Myocyte (in vitro differentiated cells): ENCODE measurements around the gene CCL23. TPM values are rescaled to one million over a fixed set of nuclear protein-coding genes. Genes with fewer than 3 reads are reported as not detected.
"Not testable (repeated sequence)": the region's sequence is repeated elsewhere in the genome, so short reads cannot be mapped to it uniquely, and the experiment has no call there.

ENCODE experiments used
- DNase-seq: peaks from one replicate; pipeline ENCODE4 v3.0.0-alpha.2; 2012; ENCODE audit warnings: low read depth
- total RNA-seq: library from RNA; depleted of rRNA; stranded (reverse); fragments of >200 nt; gene quantifications from 2 replicates; pipeline ENCODE4 v1.2.3, GENCODE V29; 2014

Gene CCL23
- total RNA-seq, 1 donor from 2014 or later, result not detected

DNA sequence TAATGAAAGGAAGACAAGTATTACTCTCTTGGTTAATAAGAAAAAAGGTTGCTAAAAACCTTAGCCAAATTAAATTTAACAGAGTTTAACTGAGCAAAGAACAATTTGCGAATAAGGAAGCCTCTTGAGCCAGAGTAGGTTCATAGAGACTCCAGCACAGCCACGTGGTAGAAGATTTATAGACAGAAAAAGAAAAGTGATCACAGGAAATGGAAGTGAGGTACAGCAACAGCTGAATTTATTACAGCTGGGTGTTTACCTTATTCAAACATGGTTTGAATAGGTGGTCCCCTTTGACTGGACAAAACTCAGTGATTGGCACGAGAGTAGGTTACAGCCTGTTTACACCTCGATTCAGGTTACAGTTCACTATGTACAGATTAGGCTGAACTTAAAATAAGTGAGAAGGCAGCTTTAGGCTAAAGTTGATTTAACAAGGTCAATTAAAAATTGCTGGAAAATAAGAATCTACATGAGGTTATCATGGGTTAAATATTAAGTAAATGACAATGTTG, 13.1 kb downstream of the CCL23 start:
- peak; percentile 1 for DNase-seq

DNA sequence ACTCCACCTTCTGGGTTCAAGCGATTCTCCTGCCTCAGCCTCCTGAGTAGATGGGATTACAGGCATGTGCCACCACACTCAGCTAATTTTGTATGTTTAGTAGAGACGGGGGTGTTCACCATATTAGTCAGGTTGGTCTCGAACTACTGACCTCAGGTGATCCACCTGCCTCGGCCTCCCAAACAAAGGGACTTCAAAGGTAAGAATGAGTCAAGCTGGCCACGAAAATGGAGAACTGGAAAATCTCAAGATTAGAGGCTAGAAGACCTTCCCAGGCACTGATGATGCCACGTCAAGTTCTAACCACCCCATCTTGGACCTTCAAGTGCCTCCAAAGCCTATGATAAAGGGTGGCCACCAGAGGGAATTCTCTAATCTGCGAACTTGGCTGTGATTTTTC, 15.1 kb downstream of the CCL23 start:
- DNase-seq, result no peak

DNA sequence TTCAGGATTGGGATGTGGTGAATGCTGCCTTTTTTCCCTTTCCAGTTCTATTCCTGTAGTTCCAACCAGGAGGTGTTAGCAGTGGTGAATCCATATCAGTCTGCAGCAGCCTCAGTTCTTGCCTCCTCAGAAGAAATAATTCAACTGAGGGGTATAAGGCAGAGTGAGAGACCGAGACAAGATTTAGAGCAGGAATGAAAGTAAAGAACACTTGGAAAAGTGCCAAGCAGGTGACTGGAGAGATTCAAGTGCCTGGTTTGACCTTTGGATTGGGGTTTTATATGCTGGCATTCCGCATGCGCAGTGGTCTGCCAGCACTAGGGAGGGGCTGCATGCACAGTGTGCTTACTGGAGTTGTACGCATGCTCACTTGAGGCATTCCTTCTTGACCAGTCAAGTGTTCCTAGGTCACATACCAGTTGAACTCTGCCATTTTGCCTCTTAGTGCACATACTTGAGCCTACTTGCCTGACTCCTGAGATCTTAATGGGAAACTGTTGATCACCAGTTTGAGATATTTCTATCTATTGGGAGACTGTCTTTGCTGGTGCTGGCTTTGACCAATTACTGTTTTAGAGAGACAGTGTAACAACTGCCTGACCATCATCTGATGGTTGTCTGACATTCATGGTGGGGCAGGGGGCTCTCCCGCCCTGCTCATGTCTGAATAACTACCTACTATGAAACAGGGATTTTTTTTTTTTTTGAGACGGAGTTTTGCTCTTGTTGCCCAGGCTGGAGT, 15.7 kb downstream of the CCL23 start:
- no peak for DNase-seq

DNA sequence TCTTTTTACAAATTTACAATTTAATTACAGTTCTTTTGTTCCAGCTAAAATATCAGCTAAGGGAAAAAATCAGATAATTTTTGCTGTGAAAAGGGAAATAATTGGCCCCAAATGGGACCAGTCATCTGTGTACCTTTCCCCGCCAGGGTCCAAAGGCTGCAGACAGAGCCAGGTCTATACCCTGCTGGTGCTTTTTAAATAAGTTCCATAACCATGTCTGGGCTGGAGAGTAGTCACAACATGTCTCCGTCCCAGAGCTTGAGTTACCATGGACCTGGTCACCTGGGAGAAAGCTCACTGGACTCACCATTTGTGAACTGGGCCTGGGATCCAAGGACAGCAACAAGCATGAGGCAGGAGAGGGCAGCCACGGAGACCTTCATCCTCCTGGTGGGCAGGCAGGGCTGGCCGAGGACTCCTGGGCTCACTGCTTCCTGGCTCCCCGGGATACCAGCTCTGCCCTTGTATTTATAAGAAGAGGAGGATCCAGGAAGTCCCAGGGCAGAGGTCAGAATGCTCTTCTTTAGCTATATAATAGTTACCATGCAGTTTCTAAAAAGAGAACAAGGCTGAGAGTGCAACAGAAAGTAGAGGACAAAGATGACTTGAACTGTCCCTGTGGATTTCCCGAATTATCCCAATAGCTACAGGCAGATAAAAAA, 16.5 kb downstream of the CCL23 start, which contains the start of gene CCL15:
TSS of gene CCL15 (minus strand) at position 444 of the 662 bp plus-strand sequence. CDS start at position 383, 61 bp downstream.
- no peak for DNase-seq

DNA sequence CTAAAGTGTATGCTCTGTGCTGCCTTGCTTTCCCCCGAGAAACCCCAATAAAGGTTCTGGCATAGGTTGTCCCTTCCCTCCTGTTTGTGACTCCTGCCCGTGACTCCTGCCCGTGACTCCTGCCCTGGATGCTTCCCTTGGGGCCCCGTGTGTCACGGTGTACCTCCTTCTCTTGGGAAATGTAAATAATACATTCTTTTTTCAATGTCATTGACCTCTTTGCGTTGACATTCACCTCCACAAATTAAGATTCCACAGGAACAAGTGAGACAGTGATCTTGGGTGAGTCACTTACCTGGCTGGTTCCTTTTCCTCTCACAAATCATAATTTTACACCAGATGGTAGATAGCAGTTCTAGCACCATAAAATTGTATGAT, 17.1 kb downstream of the CCL23 start:
- no peak for DNase-seq

DNA sequence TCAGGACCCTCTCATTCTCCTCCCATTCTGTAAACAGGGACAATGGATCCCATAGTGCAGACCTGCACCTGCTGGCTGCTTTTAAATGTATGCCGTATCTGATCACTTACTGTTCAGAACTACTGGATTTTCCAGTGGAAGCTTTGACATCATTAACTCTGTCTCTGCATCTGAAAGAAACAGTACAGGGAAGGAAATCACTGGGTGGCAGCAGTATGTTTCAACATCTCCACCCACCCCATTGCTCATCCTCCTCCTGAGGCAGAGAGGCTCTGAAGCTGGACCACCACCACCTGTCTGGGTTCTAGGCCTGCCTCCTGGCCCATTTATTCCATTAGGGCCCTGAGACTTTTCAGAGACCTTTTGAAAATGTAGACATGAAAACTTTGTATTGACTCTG, 19.0 kb downstream of the CCL23 start:
- no peak for DNase-seq

DNA sequence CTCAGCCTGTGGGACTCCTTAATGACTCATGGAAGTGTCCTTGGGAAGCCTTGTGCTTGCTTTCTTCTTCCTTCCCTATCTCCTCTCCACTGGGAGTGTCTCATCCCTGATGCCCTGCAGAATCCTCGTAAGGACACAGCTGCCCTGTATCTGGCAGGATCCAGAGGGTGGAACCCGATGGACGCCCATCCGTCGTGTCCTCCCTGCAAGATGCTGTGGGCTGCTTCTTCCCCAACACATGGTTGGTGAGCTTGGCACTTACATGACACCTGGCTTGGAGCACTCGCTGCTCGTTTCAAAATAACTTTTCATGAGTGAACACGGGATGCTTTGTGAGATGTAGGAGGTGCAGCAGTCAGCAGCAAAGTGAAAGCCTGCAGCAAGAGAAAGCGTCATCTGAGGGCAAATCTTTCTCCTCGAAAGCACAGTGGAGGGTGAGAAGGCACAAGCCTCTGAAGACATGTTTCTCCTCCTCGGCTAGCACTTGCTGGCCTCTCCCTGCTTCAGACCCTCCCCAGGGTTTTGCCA, 19.7 kb downstream of the CCL23 start:
- no peak for DNase-seq

DNA sequence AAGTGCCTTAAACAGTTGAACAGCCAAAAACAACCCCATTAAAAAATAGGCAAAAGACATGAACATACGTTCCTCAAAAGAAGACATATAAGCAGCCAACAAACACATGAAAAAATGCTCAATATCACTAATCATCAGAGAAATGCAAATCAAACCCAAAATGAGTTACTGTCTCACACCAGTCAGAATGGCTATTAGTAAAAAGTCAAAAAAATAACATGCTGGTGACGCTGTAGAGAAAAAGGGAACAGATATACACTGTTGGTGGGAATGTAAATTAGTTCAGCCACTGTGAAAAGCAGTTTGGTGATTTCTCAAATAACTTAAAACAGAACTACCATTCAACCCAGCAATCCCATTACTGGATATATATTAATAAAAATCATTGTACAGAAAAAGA, 22.4 kb downstream of the CCL23 start:
- not testable (repeated sequence) for DNase-seq

DNA sequence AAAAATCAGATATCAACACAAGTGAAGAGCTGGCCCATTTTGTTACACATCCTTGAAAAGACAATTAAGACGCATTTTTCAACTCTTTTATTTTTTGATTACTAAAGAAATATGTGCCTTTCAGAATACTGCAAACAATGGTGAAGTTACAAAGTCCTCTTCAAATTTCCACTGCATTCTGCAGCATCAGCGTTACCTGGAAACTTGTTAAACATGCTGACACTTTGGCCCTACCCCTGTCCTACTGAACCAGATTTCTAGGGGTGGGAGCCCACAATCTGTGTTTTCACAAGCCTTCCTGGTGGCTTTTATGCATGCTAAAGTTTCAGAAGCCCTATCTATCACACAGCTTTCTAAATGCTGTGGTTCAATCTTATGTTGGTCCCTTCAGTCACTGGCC, 26.7 kb downstream of the CCL23 start:
- DNase-seq, result no peak

DNA sequence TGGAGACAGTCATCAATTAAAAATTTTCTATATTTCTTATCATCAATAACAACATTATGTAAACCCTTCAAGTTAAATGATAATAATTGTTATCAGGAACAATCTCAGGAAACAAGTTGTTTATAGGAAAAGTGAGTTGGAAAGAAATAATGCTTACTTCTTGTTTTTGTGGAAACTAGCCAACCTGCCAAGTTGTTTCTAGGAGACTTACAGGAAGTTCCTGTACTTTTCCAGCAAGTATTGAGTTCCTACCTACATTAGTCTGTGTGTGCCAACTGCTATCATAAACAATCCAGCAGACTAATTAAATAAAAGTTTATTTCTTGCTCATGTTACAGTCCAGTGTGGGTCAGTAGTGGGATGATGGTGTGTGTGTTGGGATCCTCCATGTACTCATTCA, 29.6 kb downstream of the CCL23 start:
- DNase-seq, result no peak

DNA sequence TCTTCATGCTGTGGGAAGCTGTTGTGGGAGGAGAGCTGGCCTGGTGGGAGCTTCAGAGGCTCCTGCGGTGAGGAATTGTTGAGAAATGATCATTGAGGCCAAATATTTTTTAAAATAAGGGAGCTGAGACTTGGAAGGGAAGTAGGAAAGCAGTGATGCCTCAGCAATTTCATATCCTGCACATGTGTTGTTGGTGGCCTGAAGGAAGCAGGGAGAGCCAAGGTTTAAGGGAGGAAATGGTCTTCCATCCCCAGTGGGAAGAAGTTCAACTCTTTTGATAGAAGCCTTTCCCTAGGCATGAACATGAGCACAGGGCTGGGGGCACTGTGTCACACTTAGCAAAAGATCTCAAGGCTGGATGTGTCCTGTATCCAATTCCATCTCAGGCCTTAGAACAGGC, 31.1 kb downstream of the CCL23 start, which contains the start of gene CCL14:
TSS of gene CCL14 (minus strand) at position 87 of the 400 bp plus-strand sequence. CDS start at position 7, 80 bp downstream.
- DNase-seq, result no peak

DNA sequence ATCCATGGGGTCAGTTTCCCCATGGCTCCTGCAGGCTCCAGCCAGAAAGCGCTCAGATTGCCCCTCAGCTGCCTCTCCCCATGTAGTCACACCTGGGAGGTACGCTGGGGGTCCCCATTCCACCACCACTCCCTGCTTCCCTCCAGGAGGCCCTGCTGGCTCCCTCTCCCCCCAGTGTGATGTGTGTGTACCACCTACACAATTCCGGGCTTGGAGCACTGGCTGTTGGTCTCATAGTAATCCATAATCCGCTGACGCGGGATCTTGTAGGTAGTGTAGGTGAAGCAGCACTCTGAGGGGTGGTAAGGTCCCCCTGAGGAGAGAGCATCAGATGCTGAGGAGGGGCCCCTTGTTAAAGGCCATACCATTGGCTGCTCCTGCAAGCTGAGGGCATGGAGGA, 33.6 kb downstream of the CCL23 start:
- no peak for DNase-seq

DNA sequence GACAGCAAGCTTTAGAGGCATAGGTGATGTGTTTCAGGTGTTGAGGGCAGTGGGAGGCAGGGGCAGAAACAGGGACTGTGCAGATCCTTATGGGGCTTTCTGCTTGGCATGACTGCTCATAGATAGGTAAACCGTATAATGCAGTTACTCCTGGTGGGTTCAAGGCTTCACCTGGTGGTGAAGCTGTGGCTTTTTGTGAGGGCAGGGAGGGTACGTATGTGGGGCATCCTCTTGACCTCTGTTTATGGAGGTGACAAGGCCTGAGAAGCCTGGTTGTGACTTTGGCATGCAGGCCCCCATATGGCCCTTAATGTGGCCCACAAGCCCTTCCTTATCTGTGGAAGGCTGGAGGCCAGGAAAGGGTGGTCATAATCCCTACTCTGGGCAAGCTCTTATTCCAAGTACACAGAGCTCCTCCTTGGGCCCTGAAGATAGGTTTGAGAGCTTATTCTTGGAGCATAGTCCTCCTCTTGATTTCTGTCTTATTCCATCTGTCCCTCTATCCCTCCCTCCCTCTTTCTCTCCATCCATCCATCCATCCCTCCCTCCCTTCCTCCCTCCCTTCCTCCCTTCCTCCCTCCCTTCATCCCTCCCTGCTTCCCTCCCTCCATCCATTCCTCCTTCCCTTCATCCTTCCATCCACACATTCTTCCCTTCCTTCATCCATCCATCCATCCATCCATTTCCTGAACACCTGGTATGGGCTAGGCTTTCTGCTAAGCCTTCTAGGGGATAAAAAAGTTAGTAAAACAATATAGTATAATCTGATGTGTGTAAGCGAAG, 35.2 kb downstream of the CCL23 start:
- no peak for DNase-seq

DNA sequence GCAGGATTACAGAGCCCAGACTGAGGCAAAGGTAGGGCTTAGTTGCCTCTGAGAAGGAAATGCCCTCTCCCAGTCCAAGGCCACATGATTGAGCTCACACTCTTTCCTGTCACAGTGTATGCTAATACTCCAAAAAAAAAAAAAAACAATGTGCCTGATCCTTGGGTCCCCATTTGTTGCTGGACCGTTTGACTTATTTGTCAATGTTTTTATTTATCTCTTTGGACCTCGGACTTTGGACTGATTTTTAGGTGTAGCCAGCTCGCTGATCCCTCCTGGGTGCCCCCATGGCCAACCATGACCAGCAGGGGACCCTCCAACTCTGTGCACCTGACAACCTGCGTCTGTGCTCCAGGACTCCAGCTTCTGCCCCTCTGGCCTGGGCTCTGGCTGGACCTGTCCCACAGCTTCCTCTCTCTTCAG, 35.9 kb downstream of the CCL23 start:
- no peak for DNase-seq

DNA sequence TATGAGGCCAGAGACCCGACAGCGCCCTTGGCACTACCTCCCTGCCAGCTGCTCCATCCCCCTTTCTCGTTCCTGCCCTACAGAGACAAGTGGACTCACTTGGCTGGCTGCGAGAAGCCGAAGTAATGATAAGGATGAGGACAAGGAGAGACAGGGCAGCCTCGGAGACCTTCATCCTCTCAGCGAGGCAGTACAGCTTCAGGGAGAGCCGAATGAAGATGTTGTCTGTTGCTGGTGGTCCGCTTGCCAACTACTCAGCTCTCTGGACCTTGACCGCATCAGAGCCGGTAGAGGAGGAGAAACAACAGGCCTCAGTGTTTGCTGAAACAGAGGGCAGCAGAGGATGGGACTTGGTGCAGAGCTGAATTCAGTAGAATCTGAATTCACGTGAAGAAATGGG, 36.5 kb downstream of the CCL23 start, which contains the start of gene CCL16:
TSS of gene CCL16 (minus strand) at position 252 of the 400 bp plus-strand sequence. CDS start at position 175, 77 bp downstream.
- no peak for DNase-seq

DNA sequence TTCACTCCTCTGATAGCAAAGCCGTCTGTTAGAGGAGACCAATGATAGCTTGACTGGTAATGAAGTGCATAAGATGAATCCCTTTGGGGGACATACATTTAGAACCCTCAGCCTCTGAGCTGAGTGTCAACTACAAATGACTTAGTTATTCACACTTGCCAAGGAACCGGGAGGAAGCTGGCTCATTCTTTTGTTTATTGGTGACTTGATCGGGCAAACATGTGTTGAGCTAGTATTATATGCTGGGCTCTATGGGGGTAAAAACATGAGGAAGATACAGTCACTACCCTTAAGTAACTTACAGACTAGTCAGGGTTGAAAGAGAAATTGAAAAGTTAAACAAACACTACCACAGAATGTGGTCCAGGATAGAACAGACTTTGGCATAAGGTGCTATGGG, 39.4 kb downstream of the CCL23 start:
- DNase-seq, result no peak

DNA sequence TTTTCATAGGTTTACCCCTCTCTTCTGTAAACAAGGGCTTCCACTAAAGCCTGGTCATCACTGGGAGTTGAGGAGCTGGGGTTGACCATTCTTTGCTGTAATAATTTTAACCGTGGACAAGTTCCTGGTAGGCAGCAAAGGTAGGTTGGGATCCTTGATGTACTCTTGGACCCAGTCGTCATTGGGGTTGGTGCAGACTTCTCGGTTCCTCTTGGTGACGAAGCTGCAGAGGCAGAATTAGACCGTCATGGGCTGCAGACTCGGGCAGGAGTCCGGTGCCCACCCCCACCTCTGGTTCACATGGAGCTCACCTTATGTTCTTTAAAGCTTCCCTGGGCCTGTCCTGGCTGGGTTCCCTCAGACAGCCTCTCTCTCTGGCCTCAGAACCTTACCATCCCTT, 40.3 kb downstream of the CCL23 start:
- DNase-seq, result no peak

DNA sequence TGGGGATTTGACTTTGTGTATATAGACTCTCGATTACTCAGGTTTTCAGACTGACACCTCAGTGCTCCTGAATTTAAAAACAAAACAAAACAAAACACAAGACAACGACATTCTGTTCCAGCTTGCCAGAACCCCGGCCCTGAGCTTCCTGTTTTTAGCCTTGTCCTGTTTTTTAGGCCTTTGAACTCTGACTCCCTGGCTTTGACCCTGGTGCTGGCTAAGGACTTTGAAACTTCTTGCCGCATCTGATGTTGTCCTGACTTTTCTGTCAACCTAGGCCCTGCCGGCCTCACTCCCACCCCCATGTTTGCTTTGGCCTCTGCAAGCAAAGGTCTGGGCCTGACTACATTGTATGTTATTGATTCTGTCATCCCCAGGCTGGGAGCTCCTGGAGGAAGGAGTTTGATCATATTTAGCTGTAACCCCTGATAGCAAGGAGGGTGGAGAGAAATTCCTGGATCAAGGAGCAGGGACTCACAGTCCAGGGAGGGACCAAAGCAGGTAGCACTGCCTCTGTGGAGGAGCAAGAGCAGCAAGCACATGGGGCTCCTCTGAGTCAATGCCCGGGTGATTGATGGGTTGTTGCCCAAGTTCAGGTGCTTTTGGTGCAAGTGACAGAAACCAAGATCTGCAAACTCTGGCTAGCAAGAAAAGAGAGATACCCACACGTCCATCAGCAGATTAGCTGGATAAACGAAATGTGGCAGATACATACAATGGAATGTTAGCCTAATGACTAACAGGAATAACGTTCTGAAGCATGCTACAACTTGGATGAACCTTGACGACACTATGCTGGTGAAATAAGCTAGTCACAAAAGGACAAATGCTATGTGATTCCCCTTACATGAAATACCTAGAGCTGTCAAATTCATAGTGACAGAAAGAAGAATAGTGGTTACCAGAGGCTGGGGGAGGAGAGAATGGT, 44.2 kb downstream of the CCL23 start:
- no peak for DNase-seq

DNA sequence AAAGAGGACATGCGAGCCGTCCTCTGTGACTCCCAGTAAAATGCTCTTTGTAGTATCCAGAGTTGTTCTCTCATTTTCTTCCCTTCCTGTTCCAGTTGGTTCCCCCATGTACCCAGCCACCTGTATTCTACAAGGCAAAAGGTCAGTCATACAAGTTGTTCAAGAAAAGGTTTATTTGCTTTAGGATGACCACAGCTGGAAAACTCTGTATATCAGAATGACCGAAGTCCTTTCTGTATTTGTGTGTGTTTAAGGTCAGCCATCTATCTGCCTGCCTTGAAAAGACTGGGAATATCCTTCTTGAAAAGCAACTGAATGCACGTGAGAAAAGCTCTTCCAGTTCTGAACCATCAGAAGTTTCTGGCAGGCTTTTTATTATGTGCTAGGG, 44.8 kb downstream of the CCL23 start:
- DNase-seq, result no peak

DNA sequence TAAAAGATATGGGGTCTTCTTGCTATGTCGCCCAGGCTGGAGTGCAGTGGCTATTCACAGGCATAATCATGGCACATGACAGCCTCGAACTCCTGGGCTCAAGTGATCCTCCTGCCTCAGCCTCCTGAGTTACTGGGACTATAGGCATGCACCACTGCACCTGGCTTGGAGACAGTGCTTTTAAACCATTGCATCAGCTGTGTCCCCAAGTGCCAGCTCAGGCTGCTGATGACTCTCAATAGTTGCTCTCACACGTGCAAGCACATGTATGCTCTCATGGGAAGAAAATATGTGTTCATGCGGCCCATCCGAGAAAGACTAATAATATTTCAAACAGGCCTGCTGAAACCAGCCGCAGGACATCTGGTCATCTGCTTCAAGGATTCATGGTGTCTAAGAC, 45.2 kb downstream of the CCL23 start:
- no peak for DNase-seq
